Lower lobe of right lung (tissue), 2 donors: ENCODE measurements around the gene CACNA1D. TPM values are rescaled to one million over a fixed set of nuclear protein-coding genes. Genes with fewer than 3 reads are reported as not detected.

Experiments used
- ATAC-seq, 2 donors: fragments of 200-7000 bp; cut with Tn5 transposase; one replicate each; pipeline ENCODE4 v1.9.1; 2020 to 2022; ENCODE audit warnings: mild to moderate bottlenecking in 2 of 2, moderate library complexity in 2 of 2
- DNase-seq: peaks from one replicate; pipeline ENCODE4 v3.0.0-alpha.2; 2020
- H3K27ac ChIP-seq: fragments of 200-600 bp; one replicate; pipeline ENCODE4 v1.8.0; 2022
- H3K27me3 ChIP-seq: fragments of 200-600 bp; one replicate; pipeline ENCODE4 v1.8.0; 2022; ENCODE audit warnings: low read depth
- H3K36me3 ChIP-seq: fragments of 200-600 bp; one replicate; pipeline ENCODE4 v1.8.0; 2022; ENCODE audit warnings: mild to moderate bottlenecking
- H3K4me1 ChIP-seq: fragments of 200-600 bp; one replicate; pipeline ENCODE4 v1.8.0; 2022
- H3K4me3 ChIP-seq: fragments of 200-600 bp; one replicate; pipeline ENCODE4 v1.8.0; 2022; ENCODE audit warnings: mild to moderate bottlenecking
- H3K9me3 ChIP-seq: fragments of 200-600 bp; one replicate; pipeline ENCODE4 v1.8.0; 2022
- CTCF ChIP-seq: fragments of 200-600 bp; IDR thresholded peaks from one replicate; pipeline ENCODE4 v1.8.0; 2022; ENCODE audit warnings: antibody characterized with exemption, mild to moderate bottlenecking
- intact Hi-C: fragments of 100-400 bp; cut with DNase I; formaldehyde crosslinking; loops from one replicate; pipeline ENCODE4 v1.11.0; 2022
- total RNA-seq: library from RNA; stranded (reverse); fragmentation: NEBNext Ultra II Directional; extraction: Animal tissue kit (Norgen Biotek cat#: 25700); gene quantifications from one replicate; pipeline ENCODE4 v1.2.1, GENCODE V29; 2021
- donor health status: DM: no; HTN: yes; CAD: no; lungs with severe emphysema.

Gene CACNA1D
- total RNA-seq, 1 donor from 2014 or later = 33.6 TPM

- no peaks in the 10 kb centered on the region for H3K9me3 ChIP-seq
- intact Hi-C loops = no loop called here
- no peak for TF ChIP-seq CTCF
- H3K4me1 ChIP-seq = peaks cover 35% of the 10 kb centered on the region
- no peaks in the 10 kb centered on the region for H3K27me3 ChIP-seq
- DNase-seq (no peak), ATAC-seq (peak; percentile 25 to 39)
- no peak overlapping the region for H3K27ac ChIP-seq
- H3K4me3 ChIP-seq = no peak overlapping the region
- H3K36me3 ChIP-seq = no peaks in the 10 kb centered on the region
Observed at GRCh38 chr3:53776494-53777101, 282.2 kb downstream of the CACNA1D start.

GRCh38 chr3:53777468-53777867, 283.1 kb downstream of the CACNA1D start:
- no peak overlapping the region for H3K4me3 ChIP-seq
- H3K9me3 ChIP-seq = no peaks in the 10 kb centered on the region
- no peak for TF ChIP-seq CTCF
- intact Hi-C loops = no loop called here
- no peaks in the 10 kb centered on the region for H3K27me3 ChIP-seq
- ATAC-seq = no peak
- H3K4me1 ChIP-seq = peaks cover 35% of the 10 kb centered on the region
- peaks cover 3% of the 10 kb centered on the region for H3K36me3 ChIP-seq
- no peak overlapping the region for H3K27ac ChIP-seq
- no peak for DNase-seq

GRCh38 chr3:53778153-53778552, 283.7 kb downstream of the CACNA1D start:
- intact Hi-C loops = no loop called here
- Histone ChIP-seq H3K9me3 (no peaks in the 10 kb centered on the region), H3K27me3 (no peaks in the 10 kb centered on the region), H3K4me1 (peaks cover 29% of the 10 kb centered on the region), H3K4me3 (no peak overlapping the region), H3K27ac (no peak overlapping the region), H3K36me3 (peaks cover 4% of the 10 kb centered on the region)
- ATAC-seq (no peak), DNase-seq (no peak)
- TF ChIP-seq CTCF = no peak

GRCh38 chr3:53780171-53780570, 285.8 kb downstream of the CACNA1D start:
- no peaks in the 10 kb centered on the region for H3K9me3 ChIP-seq
- no peak for ATAC-seq

GRCh38 chr3:53780806-53781205, 286.4 kb downstream of the CACNA1D start:
- H3K27ac ChIP-seq = no peak overlapping the region
- H3K9me3 ChIP-seq = no peaks in the 10 kb centered on the region
- no peak for TF ChIP-seq CTCF
- H3K4me3 ChIP-seq = no peak overlapping the region
- no peak for DNase-seq
- H3K36me3 ChIP-seq = peaks cover 4% of the 10 kb centered on the region
- intact Hi-C loops = no loop called here
- peaks cover 13% of the 10 kb centered on the region for H3K4me1 ChIP-seq
- H3K27me3 ChIP-seq = no peaks in the 10 kb centered on the region
- ATAC-seq = no peak

More at GRCh38 chr3:53780171-53780570, 285.8 kb downstream of the CACNA1D start:
- DNase-seq = no peak
- Histone ChIP-seq H3K27me3 (no peaks in the 10 kb centered on the region), H3K27ac (no peak overlapping the region), H3K36me3 (peaks cover 4% of the 10 kb centered on the region), H3K4me1 (peaks cover 20% of the 10 kb centered on the region), H3K4me3 (no peak overlapping the region)
- intact Hi-C loops = no loop called here
- no peak for TF ChIP-seq CTCF
